ENCODE results near the gene OR10A6. TPM values are rescaled to one million over a fixed set of nuclear protein-coding genes. Genes with fewer than 3 reads are reported as not detected.

OR10A6 gene
- total RNA-seq, 1 donor from 2014 or later = not detected

- no peak for DNase-seq
- Histone ChIP-seq H3K27ac (peak overlapping the region; percentile 52), H3K36me3 (no peaks in the 10 kb centered on the region), H3K27me3 (no peaks in the 10 kb centered on the region), H3K9me3 (no peaks in the 10 kb centered on the region), H3K4me3 (peak overlapping the region; percentile 22), H3K4me1 (no peaks in the 10 kb centered on the region)
- intact Hi-C loops (cut with DNase I) = no loop called here
- ATAC-seq = peak; percentile 55
- TF ChIP-seq CTCF (IDR thresholded peaks at IDR 0.05) = no peak
These were observed 25.5 kb downstream of the OR10A6 start for GRCh38 chr11:7905549-7905948.

- Histone ChIP-seq H3K9me3 (no peaks in the 10 kb centered on the region), H3K27ac (peak overlapping the region; percentile 52), H3K4me3 (peak overlapping the region; percentile 22), H3K4me1 (no peaks in the 10 kb centered on the region), H3K27me3 (no peaks in the 10 kb centered on the region), H3K36me3 (no peaks in the 10 kb centered on the region)
- intact Hi-C loops (cut with DNase I) = no loop called here
- peak; percentile 29 for TF ChIP-seq CTCF (IDR thresholded peaks at IDR 0.05)
- ATAC-seq (peak; percentile 21), DNase-seq (no peak)
These were observed 26.2 kb downstream of the OR10A6 start for GRCh38 chr11:7904917-7905316.

- no peak for DNase-seq
- TF ChIP-seq CTCF (IDR thresholded peaks at IDR 0.05) = no peak
- no peaks in the 10 kb centered on the region for H3K36me3 ChIP-seq
- no peaks in the 10 kb centered on the region for H3K27me3 ChIP-seq
- H3K4me1 ChIP-seq = no peaks in the 10 kb centered on the region
- H3K4me3 ChIP-seq = peak overlapping the region; percentile 13
- H3K27ac ChIP-seq = no peak overlapping the region
- no peaks in the 10 kb centered on the region for H3K9me3 ChIP-seq
- no peak for ATAC-seq
- intact Hi-C loops (cut with DNase I) = no loop called here
These were observed 27.1 kb downstream of the OR10A6 start for GRCh38 chr11:7903940-7904339.

- H3K36me3 ChIP-seq = no peaks in the 10 kb centered on the region
- no peaks in the 10 kb centered on the region for H3K4me1 ChIP-seq
- no peak overlapping the region for H3K4me3 ChIP-seq
- no peaks in the 10 kb centered on the region for H3K9me3 ChIP-seq
- H3K27ac ChIP-seq = no peak overlapping the region
- intact Hi-C loops (cut with DNase I) = no loop called here
- DNase-seq = no peak
- ATAC-seq = no peak
- TF ChIP-seq CTCF (IDR thresholded peaks at IDR 0.05) = no peak
- no peaks in the 10 kb centered on the region for H3K27me3 ChIP-seq
These were observed 29.7 kb downstream of the OR10A6 start for GRCh38 chr11:7901319-7901854.

- no peak for TF ChIP-seq CTCF (IDR thresholded peaks at IDR 0.05)
- Histone ChIP-seq H3K36me3 (no peaks in the 10 kb centered on the region), H3K4me3 (no peak overlapping the region), H3K27me3 (no peaks in the 10 kb centered on the region), H3K4me1 (no peaks in the 10 kb centered on the region), H3K9me3 (no peaks in the 10 kb centered on the region), H3K27ac (no peak overlapping the region)
- ATAC-seq (no peak), DNase-seq (no peak)
- intact Hi-C loops (cut with DNase I) = no loop called here
These were observed 30.4 kb downstream of the OR10A6 start for GRCh38 chr11:7900686-7901085.

- Histone ChIP-seq H3K4me3 (no peak overlapping the region), H3K4me1 (no peaks in the 10 kb centered on the region), H3K9me3 (no peaks in the 10 kb centered on the region), H3K36me3 (no peaks in the 10 kb centered on the region), H3K27ac (no peak overlapping the region), H3K27me3 (no peaks in the 10 kb centered on the region)
- no peak for ATAC-seq
- no peak for TF ChIP-seq CTCF (IDR thresholded peaks at IDR 0.05)
- no peak for DNase-seq
- intact Hi-C loops (cut with DNase I) = loop anchor here (10.0 kb wide), 2 partner anchors 85 to 205 kb away; partner anchors contain the start of gene EIF3F
These were observed 31.6 kb downstream of the OR10A6 start for GRCh38 chr11:7899418-7899817.

Measured in upper lobe of right lung (tissue), 1 donor.